Coronary artery (tissue), 2 donors: ENCODE measurements around the gene DESI2.
"Not testable (repeated sequence)": the region's sequence is repeated elsewhere in the genome, so short reads cannot be mapped to it uniquely, and the experiment has no call there.

ENCODE experiments used
- DNase-seq: peaks from one replicate; pipeline ENCODE4 v3.0.0-alpha.2; 2017; ENCODE audit warnings: low spot score
- H3K27ac ChIP-seq, 2 donors: fragments of 200-600 bp; sonication (generic); one replicate each; pipeline ENCODE4 v1.5.1; 2016 to 2019
- H3K4me3 ChIP-seq: fragments of 200-600 bp; sonication (generic); 2 replicates; pipeline ENCODE4 v1.5.1; 2016; ENCODE audit warnings: mild to moderate bottlenecking, moderate library complexity
- CTCF ChIP-seq: fragments of 200-600 bp; sonication (generic); IDR thresholded peaks from one replicate; pipeline ENCODE4 v1.5.1; 2019; ENCODE audit warnings: antibody characterized with exemption

DESI2 gene

GRCh38 chr1:244654108-244655038, 1.4 kb downstream of the DESI2 start:
- DNase-seq, result no peak
- no peak for TF ChIP-seq CTCF
- H3K27ac ChIP-seq, result peak overlapping the region; percentile 91 to 97

GRCh38 chr1:244655186-244655585, 2.3 kb downstream of the DESI2 start:
- TF ChIP-seq CTCF, result no peak
- DNase-seq, result no peak
- H3K27ac ChIP-seq, result no peak overlapping the region
- H3K4me3 ChIP-seq, result peak overlapping the region; percentile 95

More at GRCh38 chr1:244654108-244655038, 1.4 kb downstream of the DESI2 start:
- peak overlapping the region; percentile 95 for H3K4me3 ChIP-seq

GRCh38 chr1:244657421-244657820, 4.5 kb downstream of the DESI2 start:
- DNase-seq, result no peak
- H3K4me3 ChIP-seq, result no peak overlapping the region
- no peak for TF ChIP-seq CTCF
- peak overlapping the region; percentile 10 to 35 for H3K27ac ChIP-seq

- Histone ChIP-seq H3K4me3 (no peak overlapping the region), H3K27ac (peak overlapping the region in 1 of 2 donors; percentile 54)
- DNase-seq, result no peak
- TF ChIP-seq CTCF, result no peak
Observed at GRCh38 chr1:244659694-244660093, 6.8 kb downstream of the DESI2 start.

GRCh38 chr1:244660595-244660994, 7.7 kb downstream of the DESI2 start:
- Histone ChIP-seq H3K27ac (no peak overlapping the region), H3K4me3 (no peak overlapping the region)
- DNase-seq, result no peak
- no peak for TF ChIP-seq CTCF

- not testable (repeated sequence) for H3K27ac ChIP-seq, H3K4me3 ChIP-seq, DNase-seq
Observed at GRCh38 chr1:244661569-244662312, 8.8 kb downstream of the DESI2 start.

- H3K4me3 ChIP-seq, result no peak overlapping the region
- no peak for DNase-seq
- no peak overlapping the region for H3K27ac ChIP-seq
- no peak for TF ChIP-seq CTCF
Observed at GRCh38 chr1:244662599-244662998, 9.7 kb downstream of the DESI2 start.
